ENCODE results near the gene B2M.
A peak's percentile ranks its signal among the peaks of the same experiment; 100 is the strongest.
"Not testable (repeated sequence)": the region's sequence is repeated elsewhere in the genome, so short reads cannot be mapped to it uniquely, and the experiment has no call there.

The B2M gene

DNA sequence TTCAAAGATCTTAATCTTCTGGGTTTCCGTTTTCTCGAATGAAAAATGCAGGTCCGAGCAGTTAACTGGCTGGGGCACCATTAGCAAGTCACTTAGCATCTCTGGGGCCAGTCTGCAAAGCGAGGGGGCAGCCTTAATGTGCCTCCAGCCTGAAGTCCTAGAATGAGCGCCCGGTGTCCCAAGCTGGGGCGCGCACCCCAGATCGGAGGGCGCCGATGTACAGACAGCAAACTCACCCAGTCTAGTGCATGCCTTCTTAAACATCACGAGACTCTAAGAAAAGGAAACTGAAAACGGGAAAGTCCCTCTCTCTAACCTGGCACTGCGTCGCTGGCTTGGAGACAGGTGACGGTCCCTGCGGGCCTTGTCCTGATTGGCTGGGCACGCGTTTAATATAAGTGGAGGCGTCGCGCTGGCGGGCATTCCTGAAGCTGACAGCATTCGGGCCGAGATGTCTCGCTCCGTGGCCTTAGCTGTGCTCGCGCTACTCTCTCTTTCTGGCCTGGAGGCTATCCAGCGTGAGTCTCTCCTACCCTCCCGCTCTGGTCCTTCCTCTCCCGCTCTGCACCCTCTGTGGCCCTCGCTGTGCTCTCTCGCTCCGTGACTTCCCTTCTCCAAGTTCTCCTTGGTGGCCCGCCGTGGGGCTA lies at the start of gene B2M, which contains the start of gene PATL2:
TSS of gene B2M (plus strand) at position 422 of the 647 bp plus-strand sequence. CDS start at position 452, 30 bp downstream.
TSS of gene PATL2 (minus strand) at position 228 of the 647 bp plus-strand sequence. CDS start 34,833 bp downstream, outside the sequence.
- FAIRE-seq (no peak), DNase-seq (ENCODE audit: low spot score) (peak; percentile 96)

DNA sequence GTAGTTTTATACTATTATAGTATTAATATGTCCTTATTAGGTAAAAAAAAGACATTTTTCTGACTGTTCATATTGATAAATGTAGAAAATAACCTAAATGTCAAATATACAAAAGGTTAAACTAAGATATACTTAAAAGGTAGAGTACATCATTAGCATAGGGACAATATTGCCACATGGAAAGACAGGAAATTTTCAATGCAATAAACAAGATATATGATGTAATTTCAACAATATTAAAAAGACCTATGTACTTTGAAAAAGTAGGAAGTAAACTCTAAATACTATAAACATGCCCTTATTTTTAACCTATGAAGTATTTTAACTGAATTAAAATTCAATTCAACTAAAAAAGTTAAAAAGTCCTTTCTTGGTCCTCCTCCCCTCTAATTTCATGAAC lies 49.7 kb upstream of the B2M start:
- DNase-seq (ENCODE audit: low spot score) (no peak), FAIRE-seq (no peak)

DNA sequence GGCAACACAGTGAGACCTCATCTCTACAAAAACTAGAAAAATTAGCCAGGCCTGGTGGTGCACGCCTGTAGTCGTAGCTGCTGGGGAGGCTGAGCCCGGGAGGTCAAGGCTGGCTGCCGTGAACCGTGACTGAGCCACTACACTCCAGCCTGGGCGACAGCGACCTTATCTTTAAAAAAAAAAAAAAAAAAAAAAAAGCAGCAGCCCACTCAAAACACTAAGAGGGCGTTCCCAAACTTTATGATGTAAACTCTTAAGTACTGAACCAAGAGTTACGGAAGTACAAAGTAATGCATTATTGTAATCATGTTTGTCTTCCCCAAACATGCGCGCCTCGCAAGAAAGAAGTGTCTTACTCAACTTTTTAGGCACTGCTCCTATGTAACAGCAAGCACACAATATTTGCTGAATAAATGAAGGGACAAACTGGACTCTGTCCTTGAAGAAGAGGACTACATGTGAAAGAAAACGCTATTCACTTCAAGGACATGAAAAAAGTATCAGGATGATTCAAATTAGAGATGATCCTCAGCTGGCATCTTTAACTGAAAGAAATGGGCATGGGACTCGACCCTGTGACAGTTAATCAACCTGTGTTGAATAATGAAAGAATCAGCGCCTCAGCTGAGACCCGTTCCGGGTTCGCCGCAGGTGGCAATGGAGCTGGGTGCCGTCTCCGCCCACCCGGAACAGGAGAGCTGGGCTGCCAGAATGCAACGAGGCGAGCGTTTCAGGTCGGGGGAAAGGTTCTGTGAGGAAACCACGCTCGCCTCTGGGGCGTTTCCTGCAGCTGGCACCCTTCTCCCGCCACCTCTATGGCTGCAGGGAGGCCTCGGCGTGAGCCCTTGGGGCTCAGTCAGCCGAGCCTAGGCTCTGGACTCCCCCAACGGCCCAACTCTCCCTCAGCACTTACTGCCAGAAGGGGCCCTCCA lies 48.6 kb upstream of the B2M start:
- DNase-seq (ENCODE audit: low spot score) (peak; percentile 67), FAIRE-seq (no peak)

DNA sequence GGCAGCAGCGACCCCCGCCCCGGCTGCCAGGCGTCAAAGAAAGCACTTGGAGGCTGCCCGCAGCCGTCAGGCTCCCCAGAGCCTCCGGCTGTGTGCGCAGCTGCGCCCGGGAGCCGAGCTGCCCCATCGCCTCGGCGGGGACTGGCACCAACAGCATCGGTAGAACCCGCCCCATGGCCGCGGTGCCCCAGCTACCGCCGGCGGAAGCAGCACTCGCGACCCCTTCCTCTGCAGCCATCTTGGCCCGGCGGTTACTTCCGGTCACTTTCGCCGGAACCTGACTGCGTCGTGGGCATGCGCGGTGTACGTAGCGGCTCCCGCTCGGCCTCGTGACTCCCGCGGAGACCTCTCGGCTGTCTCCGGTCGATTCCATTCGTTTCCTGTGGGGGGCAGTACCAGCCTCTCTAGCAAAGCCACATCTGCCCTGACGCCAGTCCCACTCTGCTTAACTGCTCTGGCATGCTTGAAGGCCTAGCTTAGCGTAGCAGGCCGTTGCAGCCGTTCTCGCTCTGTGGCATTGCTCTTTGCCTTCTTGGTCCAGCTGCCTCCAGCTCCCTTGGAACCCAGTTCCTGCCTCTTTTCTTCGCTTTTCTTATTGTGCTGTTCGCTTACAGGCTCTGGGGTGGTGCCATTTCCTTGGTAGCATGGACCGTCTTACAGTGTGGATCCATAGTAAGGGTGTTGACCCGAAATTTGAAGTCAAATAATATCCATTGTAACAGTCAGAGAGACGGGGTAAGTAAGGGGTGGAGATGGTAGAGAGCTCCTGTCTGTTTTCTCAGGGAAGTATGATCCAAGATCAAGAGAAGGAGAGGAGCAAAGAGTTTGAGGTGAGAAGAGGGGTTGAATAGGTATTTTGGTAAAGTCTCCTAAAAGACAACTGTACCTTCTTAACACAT lies 47.7 kb upstream of the B2M start, which contains the start of gene SPG11:
TSS of gene SPG11 (minus strand) at position 253 of the 899 bp plus-strand sequence. CDS start at position 238, 15 bp downstream.
- DNase-seq (ENCODE audit: low spot score) = peak; percentile 96
- FAIRE-seq = peak; percentile 91

DNA sequence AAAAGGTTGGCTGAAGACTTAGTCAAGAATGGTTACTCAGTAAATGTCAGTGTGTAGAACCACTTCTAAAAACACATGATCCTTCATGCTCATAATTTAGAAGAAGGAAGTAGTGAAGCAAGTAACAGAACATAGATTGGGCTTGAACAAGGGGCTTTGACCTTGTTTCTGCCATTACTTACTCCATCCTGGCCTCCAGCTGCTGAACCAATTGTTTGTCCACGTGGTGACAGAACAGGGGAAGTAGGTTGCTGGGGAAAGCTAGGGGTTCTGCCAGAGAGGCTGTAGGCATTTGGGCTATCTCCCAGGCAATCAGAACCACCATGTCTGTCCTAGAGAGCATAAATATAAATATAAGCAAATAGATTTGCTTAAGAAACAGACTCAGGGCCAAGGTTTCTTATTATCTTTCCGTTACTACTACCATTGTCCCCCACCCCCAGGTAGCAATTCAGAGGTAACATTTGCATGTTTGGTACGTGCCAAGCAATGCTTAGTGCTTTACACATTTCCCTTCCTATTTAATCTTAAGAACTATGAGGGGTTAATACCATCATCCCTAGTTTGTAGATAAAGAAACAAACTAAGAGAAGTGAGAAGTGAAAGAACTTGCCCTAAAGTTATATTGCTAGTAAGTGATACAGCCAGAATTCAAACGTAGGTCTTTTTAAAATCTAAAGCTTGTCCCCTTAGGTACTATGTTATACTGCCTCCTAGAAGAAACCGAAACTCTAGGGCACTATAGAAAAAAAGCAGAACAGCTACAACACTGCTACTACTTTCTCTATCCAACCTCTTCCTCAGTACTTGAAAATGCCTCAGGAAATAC lies 44.9 kb upstream of the B2M start:
- DNase-seq (ENCODE audit: low spot score) (no peak), FAIRE-seq (no peak)

DNA sequence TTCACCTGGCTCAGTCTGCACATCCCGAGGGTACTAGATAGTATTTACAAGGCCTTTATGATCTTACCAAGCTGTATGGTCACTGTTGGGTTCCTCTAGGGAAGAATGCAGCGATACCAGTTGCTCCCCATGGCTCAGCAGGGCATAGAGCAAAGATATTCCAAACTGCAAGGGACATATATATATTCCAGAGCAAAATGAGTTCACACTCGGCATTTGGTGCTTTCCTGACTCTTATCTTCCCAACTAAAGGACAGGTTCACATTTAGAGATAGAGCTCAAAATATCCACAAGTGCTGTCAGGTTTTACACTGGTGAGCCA lies 44.3 kb upstream of the B2M start:
- FAIRE-seq (no peak), DNase-seq (ENCODE audit: low spot score) (no peak)

DNA sequence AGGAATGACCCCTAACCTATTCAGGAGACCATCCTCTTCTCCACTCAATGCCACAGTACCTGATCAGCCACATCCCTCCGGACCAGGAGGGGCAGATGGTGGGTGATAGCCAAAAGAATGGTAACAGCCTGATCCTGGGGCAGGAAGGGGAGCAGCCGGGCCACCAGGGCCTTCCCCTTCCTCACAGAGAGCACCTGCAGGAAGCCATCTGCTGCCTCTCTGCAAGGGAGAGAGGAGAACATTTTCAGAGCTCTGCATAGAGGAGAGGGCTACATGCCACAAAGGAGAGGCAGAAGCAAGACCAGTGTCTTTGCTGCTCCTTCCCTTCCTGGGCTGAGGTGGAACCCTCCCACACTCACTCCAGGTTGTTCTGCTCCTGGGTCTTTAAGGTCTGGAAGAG lies 42.4 kb upstream of the B2M start:
- DNase-seq (ENCODE audit: low spot score) (no peak), FAIRE-seq (no peak)

DNA sequence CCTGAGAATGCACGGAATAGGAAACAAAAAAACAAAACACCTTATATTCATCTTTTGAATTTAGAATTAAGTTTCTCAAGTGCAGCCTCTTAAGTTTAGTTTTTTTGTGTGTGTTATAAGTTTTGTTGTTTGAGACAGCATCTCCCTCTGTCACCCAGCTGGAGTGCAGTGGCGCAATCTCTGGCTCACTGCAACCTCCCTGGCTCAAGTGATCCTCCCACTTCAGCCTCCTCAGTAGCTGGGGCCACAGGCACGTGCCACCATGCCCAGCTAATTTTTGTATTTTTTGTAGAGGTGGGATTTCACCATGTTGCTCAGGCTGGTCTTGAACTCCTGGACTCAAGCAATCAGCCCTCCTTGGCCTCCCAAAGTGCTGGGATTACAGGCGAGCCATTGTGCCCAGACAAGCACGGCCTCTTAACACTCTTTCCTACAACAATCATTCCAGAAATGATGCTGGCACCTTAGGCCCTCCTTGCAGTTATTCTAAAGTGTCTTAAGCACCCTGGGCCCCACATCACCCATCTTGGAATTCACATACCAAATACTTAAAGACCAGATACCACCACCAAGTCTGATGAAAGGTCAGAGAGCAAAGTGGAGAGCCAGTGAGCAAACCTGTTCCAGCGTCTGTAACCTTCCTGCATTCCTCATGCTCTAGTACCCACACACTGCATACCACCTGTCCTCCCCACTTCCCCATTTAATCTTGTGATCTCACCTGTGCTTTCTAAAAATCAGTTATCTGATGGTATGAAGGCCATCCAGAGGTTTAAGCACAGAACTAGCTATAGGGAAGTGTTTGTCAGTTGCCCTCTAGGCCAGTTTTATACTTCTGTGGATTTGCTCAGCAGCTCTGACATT lies 41.0 kb upstream of the B2M start:
- DNase-seq (ENCODE audit: low spot score) (no peak), FAIRE-seq (no peak)

DNA sequence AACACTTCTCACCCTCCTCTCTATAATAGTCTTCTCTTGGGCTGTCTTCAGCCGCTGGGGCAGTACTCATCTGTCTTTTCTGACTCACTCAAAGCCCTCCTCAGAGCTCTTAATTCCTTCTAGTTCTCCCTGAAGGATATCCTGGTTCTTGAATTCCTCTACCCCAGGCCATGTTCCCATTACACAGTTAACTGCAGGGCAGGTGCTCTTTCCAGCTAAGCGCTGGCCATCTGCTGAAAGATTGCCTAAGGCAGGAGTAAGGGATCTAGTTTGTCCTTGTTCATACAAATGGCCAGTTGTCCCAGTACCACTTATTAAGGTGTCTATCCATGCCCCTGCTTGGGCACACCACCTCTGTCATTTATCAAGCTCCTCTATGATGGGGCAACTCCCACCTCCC lies 37.7 kb upstream of the B2M start:
- FAIRE-seq = no peak

DNA sequence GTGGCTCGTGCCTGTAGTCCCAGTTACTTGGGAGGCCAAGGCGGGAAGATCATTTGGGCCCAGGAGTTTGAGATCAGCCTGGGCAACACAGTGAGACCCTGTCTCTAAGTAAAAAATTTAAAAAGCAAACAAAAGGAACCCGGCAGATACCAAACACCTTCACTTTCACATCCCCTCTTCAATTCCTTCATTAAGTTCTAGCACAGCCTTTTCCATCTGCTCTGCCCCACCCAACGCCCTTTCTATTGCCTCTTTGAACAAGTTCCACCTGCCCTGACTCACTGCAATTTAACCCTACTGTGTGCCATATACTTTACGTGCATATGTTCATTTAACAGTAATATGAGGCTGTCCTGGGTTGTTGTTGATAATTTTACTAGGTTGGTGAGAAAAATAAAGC lies 35.4 kb upstream of the B2M start:
- FAIRE-seq (no peak), DNase-seq (ENCODE audit: low spot score) (no peak)

More for the DNA sequence above, 37.7 kb upstream of the B2M start:
- no peak for DNase-seq (ENCODE audit: low spot score)

DNA sequence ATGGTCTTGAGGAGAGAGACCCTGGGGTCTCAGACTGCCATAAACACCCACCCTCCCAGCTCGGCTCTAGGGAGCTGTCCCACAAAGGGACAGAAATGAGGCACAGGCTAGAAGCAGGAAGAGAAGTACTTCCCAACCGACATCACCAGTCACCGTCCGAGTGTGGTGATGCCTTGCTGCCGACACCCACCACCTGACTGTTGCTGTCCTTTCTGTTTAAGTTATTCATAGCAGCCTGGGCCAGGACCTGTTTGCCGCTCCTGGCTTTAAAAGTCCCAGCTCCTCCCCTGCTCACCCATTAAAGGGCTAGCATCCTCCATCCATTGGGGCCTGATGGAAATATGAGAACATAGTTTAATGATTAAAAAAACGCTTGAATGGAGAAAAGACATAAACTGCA lies 34.6 kb upstream of the B2M start:
- FAIRE-seq (no peak), DNase-seq (ENCODE audit: low spot score) (no peak)

DNA sequence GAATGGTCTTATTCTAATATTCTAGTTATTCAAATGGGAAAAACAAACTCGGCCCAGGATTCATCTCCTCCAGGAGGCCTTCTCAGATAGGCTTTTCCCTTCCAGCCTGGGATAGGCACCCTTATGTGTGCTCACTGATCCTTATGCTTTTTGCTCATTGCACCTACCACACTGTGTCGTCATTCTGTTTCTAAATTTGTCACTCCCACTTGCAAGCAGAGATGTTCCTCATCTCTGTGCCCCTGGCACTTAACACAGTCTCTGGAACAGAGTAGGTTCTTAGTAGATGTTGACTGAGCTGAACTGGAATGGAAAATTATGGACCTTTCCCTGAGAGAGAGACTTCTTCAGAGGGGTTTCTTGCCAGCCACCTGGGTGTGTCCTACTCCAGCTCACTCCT lies 29.1 kb upstream of the B2M start:
- no peak for DNase-seq (ENCODE audit: low spot score)
- FAIRE-seq = no peak

DNA sequence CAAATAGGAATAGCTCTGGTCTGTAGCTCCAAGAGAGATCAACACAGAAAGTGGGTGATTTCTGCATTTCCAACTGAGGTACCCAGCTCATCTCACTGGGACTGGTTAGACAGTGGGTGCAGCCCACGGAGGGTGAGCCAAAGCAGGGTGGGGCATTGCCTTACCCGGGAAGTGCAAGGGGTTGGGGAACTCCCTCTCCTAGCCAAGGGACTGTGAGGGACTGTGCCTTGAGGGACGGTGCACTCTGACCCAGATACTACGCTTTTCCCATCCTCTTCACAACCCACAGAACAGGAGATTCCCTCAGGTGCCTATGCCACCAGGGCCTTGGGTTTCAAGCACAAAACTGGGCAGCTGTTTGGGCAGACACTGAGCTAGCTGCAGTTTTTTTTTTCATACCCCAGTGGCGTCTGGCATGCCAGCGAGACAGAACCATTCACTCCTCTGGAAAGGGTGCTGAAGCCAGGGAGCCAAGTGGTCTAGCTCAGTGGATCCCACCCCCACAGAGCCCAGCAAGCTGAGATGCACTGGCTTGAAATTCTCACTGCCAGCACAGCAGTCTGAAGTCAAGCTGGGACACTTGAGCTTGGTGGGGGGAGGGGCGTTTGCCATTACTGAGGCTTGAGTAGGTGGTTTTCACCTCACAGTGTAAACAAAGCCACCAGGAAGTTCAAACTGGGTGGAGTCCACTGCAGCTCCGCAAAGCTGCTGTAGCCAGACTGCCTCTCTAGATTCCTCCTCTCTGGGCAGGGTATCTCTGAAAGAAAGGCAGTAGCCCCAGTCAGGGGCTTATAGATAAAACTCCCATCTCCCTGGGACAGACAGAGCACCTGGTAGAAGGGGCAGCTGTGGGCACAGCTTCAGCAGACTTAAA lies 28.3 kb upstream of the B2M start:
- not testable (repeated sequence) for DNase-seq (ENCODE audit: low spot score); FAIRE-seq

DNA sequence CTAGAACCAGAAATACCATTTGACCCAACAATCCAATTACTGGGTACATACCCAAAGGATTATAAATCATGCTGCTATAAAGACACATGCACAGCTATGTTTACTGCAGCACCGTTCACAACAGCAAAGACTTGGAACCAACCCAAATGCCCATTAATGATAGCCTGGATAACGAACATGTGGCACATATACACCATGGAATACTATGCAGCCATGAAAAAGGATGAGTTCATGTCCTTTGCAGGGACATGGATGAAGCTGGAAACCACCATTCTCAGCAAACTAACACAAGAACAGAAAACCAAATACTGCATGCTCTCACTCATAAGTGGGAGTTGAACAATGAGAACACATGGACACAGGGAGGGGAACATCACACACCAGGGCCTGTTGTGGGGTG lies 22.0 kb upstream of the B2M start:
- FAIRE-seq; DNase-seq (ENCODE audit: low spot score): not testable (repeated sequence)

DNA sequence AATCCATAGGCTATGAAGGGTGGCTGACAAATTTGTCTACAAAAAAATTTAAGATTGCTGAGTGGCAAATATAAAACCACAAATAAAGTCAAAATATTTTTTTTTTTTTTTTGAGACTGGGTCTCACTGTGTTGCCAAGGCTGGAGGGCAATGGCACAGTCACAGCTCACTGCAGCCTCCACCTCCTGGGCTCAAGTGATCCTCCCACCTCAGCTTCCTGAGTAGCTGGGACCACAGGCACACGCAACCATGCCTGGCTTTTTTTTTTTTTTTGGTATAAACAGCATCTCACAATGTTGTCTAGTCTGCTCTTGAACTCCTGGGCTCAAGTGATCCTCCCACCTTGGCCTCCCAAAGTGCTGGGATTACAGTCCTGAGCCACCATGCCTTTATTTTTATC lies 21.1 kb upstream of the B2M start:
- not testable (repeated sequence) for FAIRE-seq; DNase-seq (ENCODE audit: low spot score)

DNA sequence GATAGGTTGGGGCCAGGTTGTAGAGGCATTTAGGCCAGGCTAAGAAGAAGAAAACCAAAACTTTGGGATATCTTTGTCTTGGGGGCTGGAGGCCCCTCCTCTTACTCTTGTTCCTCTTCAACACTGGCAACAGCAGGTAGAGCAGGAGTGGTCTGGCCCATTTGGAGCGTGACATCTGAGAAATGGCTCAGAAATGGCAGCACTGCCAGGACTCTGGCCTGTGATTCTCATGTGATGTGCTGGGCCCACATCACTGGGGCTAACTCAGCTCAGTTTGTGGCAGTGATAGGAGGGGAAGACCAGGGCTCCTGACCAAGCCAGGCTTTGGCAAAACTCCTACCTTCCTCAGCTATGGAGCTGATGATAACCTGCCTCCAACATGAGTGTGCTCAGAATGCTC lies 18.7 kb upstream of the B2M start:
- FAIRE-seq (no peak), DNase-seq (ENCODE audit: low spot score) (no peak)

DNA sequence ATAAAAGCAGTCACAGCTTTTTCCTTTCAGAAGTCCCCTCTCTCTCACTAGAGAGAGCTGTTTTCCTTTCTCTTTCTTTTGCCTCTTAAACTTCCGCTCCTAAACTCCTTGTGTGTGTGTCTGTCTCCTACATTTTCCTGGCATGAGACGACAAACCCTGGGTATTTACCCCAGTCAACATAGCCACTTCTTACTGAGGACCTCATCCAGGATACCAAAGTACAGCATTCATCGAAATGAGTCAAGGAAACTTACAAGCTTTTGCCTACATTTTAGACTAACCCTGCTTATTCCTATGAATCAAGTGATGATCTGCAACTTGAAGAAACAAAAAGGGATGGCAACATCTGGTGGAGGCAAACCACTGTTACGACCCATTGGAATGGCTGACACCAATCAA lies 16.9 kb upstream of the B2M start:
- FAIRE-seq (no peak), DNase-seq (ENCODE audit: low spot score) (no peak)

DNA sequence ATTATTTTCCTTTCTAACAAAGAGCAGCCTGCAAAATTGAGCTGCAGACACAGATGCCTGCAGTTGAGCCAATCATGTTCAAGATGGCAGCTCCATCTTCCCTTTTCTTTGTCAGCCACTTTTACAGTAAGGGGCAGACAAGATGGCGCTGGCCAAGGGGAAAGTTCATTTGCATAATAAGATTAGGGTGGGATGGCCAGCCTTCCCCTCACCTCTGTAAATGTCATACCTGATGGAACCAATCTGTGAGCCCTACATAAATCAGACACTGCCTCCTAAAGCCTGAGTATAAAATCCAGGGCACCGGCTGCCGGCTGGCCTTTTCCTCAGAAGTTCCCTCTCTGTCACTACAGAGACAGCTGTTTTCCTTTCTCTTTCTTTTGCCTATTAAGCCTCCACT lies 16.0 kb upstream of the B2M start:
- FAIRE-seq (no peak), DNase-seq (ENCODE audit: low spot score) (no peak)

DNA sequence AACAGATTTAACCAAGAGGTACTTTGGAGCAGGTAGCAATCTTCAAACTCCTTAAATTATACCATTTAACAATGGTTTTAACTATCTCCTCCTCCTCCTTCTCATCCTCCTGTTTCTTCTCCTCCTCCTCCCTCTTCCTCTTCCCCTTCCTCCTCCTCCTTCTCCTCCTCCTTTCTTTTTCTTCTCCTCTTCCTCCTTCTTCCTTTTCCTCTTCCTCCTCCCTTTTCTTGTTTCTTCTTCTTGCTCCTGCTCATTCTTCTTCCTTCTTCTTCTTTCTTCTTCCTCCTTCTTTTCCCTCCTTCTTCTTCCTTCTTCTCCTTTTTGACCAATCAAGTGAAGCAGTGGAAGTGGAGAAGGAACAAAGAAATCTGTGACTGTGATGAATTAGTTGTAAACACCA lies 14.3 kb upstream of the B2M start:
- DNase-seq (ENCODE audit: low spot score) (no peak), FAIRE-seq (no peak)
